ENCODE results near the gene CARD14. TPM values are rescaled to one million over a fixed set of nuclear protein-coding genes. Genes with fewer than 3 reads are reported as not detected.

The CARD14 gene
- total and polyA plus RNA-seq, 2 experiments from 2014 or later, result 2.7 to 2.9 TPM

GRCh38 chr17:80246726-80247125 lies 76.9 kb downstream of the CARD14 start:
- Histone ChIP-seq H3K27me3 (no peaks in the 10 kb centered on the region), H3K4me3 (no peak overlapping the region), H3K4me1 (ENCODE audit: low read depth) (no peaks in the 10 kb centered on the region), H3K27ac (no peak overlapping the region), H3K9me3 (ENCODE audit: low read depth) (no peaks in the 10 kb centered on the region), H3K36me3 (peaks cover 13% of the 10 kb centered on the region)
- no peak for TF ChIP-seq CTCF (IDR thresholded peaks at IDR 0.05; ENCODE audit: low read depth, low read length)
- no peak for DNase-seq (ENCODE audit: low read depth in 1 of 2, low spot score in 1 of 2)

GRCh38 chr17:80247561-80247960 lies 77.7 kb downstream of the CARD14 start:
- Histone ChIP-seq H3K9me3 (ENCODE audit: low read depth) (no peaks in the 10 kb centered on the region), H3K27ac (no peak overlapping the region), H3K36me3 (peaks cover 7% of the 10 kb centered on the region), H3K27me3 (no peaks in the 10 kb centered on the region), H3K4me1 (ENCODE audit: low read depth) (no peaks in the 10 kb centered on the region), H3K4me3 (no peak overlapping the region)
- DNase-seq (ENCODE audit: low read depth in 1 of 2, low spot score in 1 of 2), result no peak
- TF ChIP-seq CTCF (IDR thresholded peaks at IDR 0.05; ENCODE audit: low read depth, low read length), result no peak

- Histone ChIP-seq H3K36me3 (peaks cover 7% of the 10 kb centered on the region), H3K4me3 (no peak overlapping the region), H3K9me3 (ENCODE audit: low read depth) (no peaks in the 10 kb centered on the region), H3K4me1 (ENCODE audit: low read depth) (no peaks in the 10 kb centered on the region), H3K27me3 (no peaks in the 10 kb centered on the region), H3K27ac (no peak overlapping the region)
- no peak for DNase-seq (ENCODE audit: low read depth in 1 of 2, low spot score in 1 of 2)
- TF ChIP-seq CTCF (IDR thresholded peaks at IDR 0.05; ENCODE audit: low read depth, low read length), result no peak
Observed at GRCh38 chr17:80248001-80248893, 78.4 kb downstream of the CARD14 start.

- Histone ChIP-seq H3K4me3 (no peak overlapping the region), H3K36me3 (peaks cover 7% of the 10 kb centered on the region), H3K4me1 (ENCODE audit: low read depth) (no peaks in the 10 kb centered on the region), H3K27me3 (no peaks in the 10 kb centered on the region), H3K27ac (no peak overlapping the region), H3K9me3 (ENCODE audit: low read depth) (no peaks in the 10 kb centered on the region)
- DNase-seq (ENCODE audit: low read depth in 1 of 2, low spot score in 1 of 2), result no peak
- no peak for TF ChIP-seq CTCF (IDR thresholded peaks at IDR 0.05; ENCODE audit: low read depth, low read length)
Observed at GRCh38 chr17:80248894-80249710, 79.3 kb downstream of the CARD14 start.

GRCh38 chr17:80251966-80252365 lies 82.1 kb downstream of the CARD14 start:
- no peak overlapping the region for H3K27ac ChIP-seq
- no peak for TF ChIP-seq CTCF (IDR thresholded peaks at IDR 0.05; ENCODE audit: low read depth, low read length)
- H3K9me3 ChIP-seq (ENCODE audit: low read depth), result no peaks in the 10 kb centered on the region
- H3K27me3 ChIP-seq, result no peaks in the 10 kb centered on the region
- no peaks in the 10 kb centered on the region for H3K4me1 ChIP-seq (ENCODE audit: low read depth)
- peaks cover 2% of the 10 kb centered on the region for H3K36me3 ChIP-seq
- no peak for DNase-seq (ENCODE audit: low read depth in 1 of 2, low spot score in 1 of 2)
- H3K4me3 ChIP-seq, result no peak overlapping the region

Data from cardiac muscle cell (in vitro differentiated cells and primary cell).